ENCODE data around the gene GSX2.

DNA sequence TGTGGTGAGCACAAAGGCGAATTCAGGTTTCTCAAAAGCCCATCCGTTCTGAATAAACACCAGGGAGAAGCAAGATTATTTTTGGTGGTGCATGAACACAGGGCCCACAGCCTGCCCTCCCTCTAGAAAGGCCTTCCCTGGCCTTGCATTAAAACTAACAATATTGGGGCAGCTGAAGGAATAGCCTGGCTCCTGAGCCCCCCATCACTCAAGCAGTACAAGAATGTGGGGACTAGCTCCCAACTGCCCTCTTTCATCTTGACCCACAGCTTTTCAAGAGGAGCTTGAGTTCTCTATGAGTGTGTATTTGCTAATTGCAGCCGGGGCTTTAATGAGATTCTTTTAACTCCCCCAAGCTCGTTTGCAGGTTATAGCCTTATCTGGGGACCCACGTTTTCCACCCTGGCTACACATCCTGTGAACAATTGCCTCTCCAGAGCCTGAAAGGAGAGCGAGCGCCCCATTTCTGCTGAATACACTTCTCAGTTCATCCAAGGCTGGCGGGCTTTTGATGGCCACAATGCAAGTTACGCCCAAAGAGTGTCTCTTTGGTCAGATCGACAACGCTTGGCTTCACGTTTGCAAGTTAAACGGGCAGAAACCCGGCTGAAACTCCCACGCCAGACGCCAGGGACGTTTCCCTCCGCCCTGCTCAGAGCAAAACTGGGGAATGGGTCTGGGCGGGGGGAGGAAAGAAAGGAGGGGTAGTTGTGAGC, 4.7 kb upstream of the GSX2 start:
- TF ChIP-seq, protein P1, sequence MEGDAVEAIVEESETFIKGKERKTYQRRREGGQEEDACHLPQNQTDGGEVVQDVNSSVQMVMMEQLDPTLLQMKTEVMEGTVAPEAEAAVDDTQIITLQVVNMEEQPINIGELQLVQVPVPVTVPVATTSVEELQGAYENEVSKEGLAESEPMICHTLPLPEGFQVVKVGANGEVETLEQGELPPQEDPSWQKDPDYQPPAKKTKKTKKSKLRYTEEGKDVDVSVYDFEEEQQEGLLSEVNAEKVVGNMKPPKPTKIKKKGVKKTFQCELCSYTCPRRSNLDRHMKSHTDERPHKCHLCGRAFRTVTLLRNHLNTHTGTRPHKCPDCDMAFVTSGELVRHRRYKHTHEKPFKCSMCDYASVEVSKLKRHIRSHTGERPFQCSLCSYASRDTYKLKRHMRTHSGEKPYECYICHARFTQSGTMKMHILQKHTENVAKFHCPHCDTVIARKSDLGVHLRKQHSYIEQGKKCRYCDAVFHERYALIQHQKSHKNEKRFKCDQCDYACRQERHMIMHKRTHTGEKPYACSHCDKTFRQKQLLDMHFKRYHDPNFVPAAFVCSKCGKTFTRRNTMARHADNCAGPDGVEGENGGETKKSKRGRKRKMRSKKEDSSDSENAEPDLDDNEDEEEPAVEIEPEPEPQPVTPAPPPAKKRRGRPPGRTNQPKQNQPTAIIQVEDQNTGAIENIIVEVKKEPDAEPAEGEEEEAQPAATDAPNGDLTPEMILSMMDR (conservative IDR thresholded peaks at IDR 0.05 in 1 of 2, IDR thresholded peaks at IDR 0.05 in 1 of 2; ENCODE audit: low read depth in 1 of 2, low read length in 2 of 2), result no peak
- no peak for TF ChIP-seq EZH2 (IDR thresholded peaks at IDR 0.05; ENCODE audit: low read length, missing control alignments)

Data from fibroblast of lung (primary cell).